Measurements from ENCODE around the gene RASA3.

DNA sequence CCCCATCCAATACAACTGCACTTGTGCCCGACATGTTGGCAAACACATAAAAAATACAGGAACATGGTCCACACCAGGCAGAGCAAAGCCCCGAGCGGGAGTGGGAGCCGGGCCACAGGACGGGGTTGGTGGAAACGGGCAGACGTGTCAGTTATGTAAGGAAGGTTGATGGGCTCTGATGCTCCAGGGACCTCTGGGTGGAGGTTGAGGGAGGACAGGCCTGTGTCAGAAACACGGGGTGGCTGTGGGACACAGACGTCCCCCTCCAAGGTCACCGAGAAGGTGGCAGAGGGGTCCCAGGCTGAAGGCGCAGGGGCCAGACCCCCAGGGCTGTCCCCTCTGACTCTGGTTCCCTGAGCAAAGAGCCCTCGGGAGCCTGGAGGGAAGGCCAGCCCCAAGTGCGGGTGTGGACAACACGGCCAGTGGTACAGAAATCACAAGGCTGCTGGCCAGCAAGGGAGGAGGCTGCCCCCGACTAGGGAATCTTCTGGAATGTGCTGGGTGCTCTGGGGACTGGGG, 127.2 kb downstream of the RASA3 start:
- no peak for TF ChIP-seq ZBTB8A (IDR thresholded peaks at IDR 0.05; ENCODE audit: partially characterized antibody)
- TF ChIP-seq GATA2 (CRISPR knock-in tag; IDR thresholded peaks at IDR 0.05), result no peak
- TF ChIP-seq CHD1 (IDR thresholded peaks at IDR 0.05; ENCODE audit: low read length), result no peak
- no peak for TF ChIP-seq HNRNPUL1 (IDR thresholded peaks at IDR 0.05; ENCODE audit: low read length)
- TF ChIP-seq ZNF785 (CRISPR knock-in tag; IDR thresholded peaks at IDR 0.05), result no peak
- TF ChIP-seq, protein P1, sequence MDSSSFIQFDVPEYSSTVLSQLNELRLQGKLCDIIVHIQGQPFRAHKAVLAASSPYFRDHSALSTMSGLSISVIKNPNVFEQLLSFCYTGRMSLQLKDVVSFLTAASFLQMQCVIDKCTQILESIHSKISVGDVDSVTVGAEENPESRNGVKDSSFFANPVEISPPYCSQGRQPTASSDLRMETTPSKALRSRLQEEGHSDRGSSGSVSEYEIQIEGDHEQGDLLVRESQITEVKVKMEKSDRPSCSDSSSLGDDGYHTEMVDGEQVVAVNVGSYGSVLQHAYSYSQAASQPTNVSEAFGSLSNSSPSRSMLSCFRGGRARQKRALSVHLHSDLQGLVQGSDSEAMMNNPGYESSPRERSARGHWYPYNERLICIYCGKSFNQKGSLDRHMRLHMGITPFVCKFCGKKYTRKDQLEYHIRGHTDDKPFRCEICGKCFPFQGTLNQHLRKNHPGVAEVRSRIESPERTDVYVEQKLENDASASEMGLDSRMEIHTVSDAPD (CRISPR knock-in tag; IDR thresholded peaks at IDR 0.05), result no peak
- TF ChIP-seq ZNF76 (CRISPR knock-in tag; IDR thresholded peaks at IDR 0.05; ENCODE audit: borderline replicate concordance), result no peak
- TF ChIP-seq JUND (IDR thresholded peaks at IDR 0.05; ENCODE audit: borderline replicate concordance, low read depth, low read length), result no peak
- no peak for TF ChIP-seq JUND (tag; IDR thresholded peaks at IDR 0.05; ENCODE audit: borderline replicate concordance, low read depth, low read length)

Measured in K562 (cell line).